Keratinocyte (primary cell): ENCODE data around the gene DCXR.

Source experiments
- CTCF ChIP-seq, 3 experiments: IDR thresholded peaks in 1 of 3; conservative IDR thresholded peaks in 1 of 3; optimal IDR thresholded peaks in 1 of 3; 2 replicates in 2 of 3; 3 replicates in 1 of 3; pipeline versions ENCODE3 to v1.5.1; 2011; ENCODE audit warnings: low read length in 3 of 3, mild to moderate bottlenecking in 3 of 3, moderate library complexity in 2 of 3, control low read depth in 1 of 3, inconsistent platforms in 1 of 3; ENCODE audit not compliant: insufficient read depth in 2 of 3; ENCODE audit errors: extremely low read depth in 1 of 3
- EZH2 ChIP-seq: IDR thresholded peaks from one replicate; pipeline ENCODE4 v1.6.1; 2012; ENCODE audit warnings: inconsistent platforms, mild to moderate bottlenecking, low read length, moderate library complexity

GRCh38 chr17:82053556-82054263, 16.2 kb upstream of the DCXR start:
- TF ChIP-seq CTCF (optimal IDR thresholded peaks at IDR 0.05 in 1 of 3, IDR thresholded peaks at IDR 0.05 in 1 of 3, conservative IDR thresholded peaks at IDR 0.05 in 1 of 3; ENCODE audit: extremely low read depth in 1 of 3, insufficient read depth in 2 of 3, low read length in 3 of 3), result no peak
- no peak for TF ChIP-seq EZH2
